Measurements from ENCODE around the gene GNB1. TPM values are rescaled to one million over a fixed set of nuclear protein-coding genes. Genes with fewer than 3 reads are reported as not detected.

GNB1 gene
- polyA plus RNA-seq, 1 of the 3 experiments (the other 2 are of a cell fraction) = 355 TPM

DNA sequence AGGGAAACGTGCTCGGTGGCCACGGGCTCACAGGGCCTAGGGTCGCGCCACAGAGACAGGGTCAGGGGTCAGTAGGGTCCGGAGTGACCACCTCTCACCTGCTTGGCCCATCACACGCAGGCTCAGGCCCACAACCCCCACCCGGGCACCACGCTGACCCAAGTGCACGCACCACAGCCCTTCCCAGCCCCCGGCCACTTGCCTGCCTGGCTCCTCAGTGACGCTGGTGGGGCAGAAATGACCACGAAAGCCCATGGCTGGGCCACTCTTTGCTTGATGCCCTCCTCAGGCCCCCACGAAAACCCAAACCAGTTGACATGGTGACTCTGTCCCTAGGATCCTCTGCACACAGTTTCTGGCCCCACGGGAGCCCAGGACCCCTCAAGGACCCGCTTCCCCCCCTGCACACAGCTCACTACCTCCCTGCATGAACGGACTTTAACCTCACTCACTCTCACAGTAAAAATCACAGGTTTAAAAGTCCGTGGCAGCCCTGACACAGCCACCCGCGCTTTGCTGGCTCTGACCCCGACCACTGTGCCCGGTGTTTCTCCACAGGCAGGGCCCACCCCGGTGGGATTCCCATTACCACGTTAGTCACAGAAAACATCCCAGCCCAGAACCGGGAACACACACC, 133.3 kb downstream of the GNB1 start:
- H3K4me1 ChIP-seq (ENCODE audit: control insufficient read depth in 1 of 2, insufficient read depth in 2 of 2, low read depth in 1 of 2, low read length in 1 of 2) = peaks cover 0 to 4% of the 10 kb centered on the region in 2 experiments; a peak in 1 of 4 replicates
- no peaks in the 10 kb centered on the region for H3K27me3 ChIP-seq (ENCODE audit: insufficient read depth)
- H3K79me2 ChIP-seq (ENCODE audit: insufficient read depth) = 0 out of 2 replicates have a peak, but pooled peaks cover under 1% of the 10 kb centered on the region
- no peak overlapping the region for H3K4me2 ChIP-seq
- no peaks in the 10 kb centered on the region for H4K20me1 ChIP-seq (ENCODE audit: insufficient read depth)
- H2AFZ ChIP-seq (ENCODE audit: low read depth) = no peak overlapping the region
- no peaks in the 10 kb centered on the region for H3K9me3 ChIP-seq
- no peak overlapping the region for H3K9ac ChIP-seq
- no peaks in the 10 kb centered on the region for H3K9me2 ChIP-seq
- H3F3A ChIP-seq (replicated peaks; ENCODE audit: insufficient read depth) = no peaks in the 10 kb centered on the region
- peaks cover 0 to 61% of the 10 kb centered on the region in 2 experiments for H3K36me3 ChIP-seq (replicated peaks in 1 of 2; ENCODE audit: control insufficient read depth in 1 of 2, insufficient read depth in 2 of 2, low read length in 1 of 2)
- H3K27ac ChIP-seq (ENCODE audit: low read depth in 2 of 2, low read length in 1 of 2) = no peak overlapping the region
- no peak for TF ChIP-seq GABPA (IDR thresholded peaks at IDR 0.05; ENCODE audit: low read depth)
- TF ChIP-seq RCOR1 (IDR thresholded peaks at IDR 0.05; ENCODE audit: low read length) = no peak
- TF ChIP-seq, protein P1, sequence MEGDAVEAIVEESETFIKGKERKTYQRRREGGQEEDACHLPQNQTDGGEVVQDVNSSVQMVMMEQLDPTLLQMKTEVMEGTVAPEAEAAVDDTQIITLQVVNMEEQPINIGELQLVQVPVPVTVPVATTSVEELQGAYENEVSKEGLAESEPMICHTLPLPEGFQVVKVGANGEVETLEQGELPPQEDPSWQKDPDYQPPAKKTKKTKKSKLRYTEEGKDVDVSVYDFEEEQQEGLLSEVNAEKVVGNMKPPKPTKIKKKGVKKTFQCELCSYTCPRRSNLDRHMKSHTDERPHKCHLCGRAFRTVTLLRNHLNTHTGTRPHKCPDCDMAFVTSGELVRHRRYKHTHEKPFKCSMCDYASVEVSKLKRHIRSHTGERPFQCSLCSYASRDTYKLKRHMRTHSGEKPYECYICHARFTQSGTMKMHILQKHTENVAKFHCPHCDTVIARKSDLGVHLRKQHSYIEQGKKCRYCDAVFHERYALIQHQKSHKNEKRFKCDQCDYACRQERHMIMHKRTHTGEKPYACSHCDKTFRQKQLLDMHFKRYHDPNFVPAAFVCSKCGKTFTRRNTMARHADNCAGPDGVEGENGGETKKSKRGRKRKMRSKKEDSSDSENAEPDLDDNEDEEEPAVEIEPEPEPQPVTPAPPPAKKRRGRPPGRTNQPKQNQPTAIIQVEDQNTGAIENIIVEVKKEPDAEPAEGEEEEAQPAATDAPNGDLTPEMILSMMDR (IDR thresholded peaks at IDR 0.05) = no peak
- TF ChIP-seq, protein P2, sequence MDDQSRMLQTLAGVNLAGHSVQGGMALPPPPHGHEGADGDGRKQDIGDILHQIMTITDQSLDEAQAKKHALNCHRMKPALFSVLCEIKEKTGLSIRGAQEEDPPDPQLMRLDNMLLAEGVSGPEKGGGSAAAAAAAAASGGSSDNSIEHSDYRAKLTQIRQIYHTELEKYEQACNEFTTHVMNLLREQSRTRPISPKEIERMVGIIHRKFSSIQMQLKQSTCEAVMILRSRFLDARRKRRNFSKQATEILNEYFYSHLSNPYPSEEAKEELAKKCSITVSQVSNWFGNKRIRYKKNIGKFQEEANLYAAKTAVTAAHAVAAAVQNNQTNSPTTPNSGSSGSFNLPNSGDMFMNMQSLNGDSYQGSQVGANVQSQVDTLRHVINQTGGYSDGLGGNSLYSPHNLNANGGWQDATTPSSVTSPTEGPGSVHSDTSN (IDR thresholded peaks at IDR 0.05) = no peak
- no peak for TF ChIP-seq SIN3A (IDR thresholded peaks at IDR 0.05; ENCODE audit: borderline replicate concordance, low read depth, low read length)
- no peak for TF ChIP-seq GATA2 (CRISPR knock-in tag; IDR thresholded peaks at IDR 0.05)
- no peak for TF ChIP-seq TCF12 (IDR thresholded peaks at IDR 0.05)
- no peak for TF ChIP-seq FOSL2 (IDR thresholded peaks at IDR 0.05; ENCODE audit: borderline replicate concordance, low read depth)
- DNase-seq = no peak
- WGBS (ENCODE audit: low lambda C conversion rate) = 97% methylated on average over 23 of the region's 25 CpGs
- H3K4me3 ChIP-seq (ENCODE audit: low read depth in 2 of 2, low read length in 1 of 2) = no peak overlapping the region
- POLR2A ChIA-PET = no interaction called here
- CTCF ChIA-PET = interaction anchor here (1.4 kb wide), 1 partner anchor 150 kb away, joined by 3 read pairs; no protein-coding TSS in a partner anchor

DNA sequence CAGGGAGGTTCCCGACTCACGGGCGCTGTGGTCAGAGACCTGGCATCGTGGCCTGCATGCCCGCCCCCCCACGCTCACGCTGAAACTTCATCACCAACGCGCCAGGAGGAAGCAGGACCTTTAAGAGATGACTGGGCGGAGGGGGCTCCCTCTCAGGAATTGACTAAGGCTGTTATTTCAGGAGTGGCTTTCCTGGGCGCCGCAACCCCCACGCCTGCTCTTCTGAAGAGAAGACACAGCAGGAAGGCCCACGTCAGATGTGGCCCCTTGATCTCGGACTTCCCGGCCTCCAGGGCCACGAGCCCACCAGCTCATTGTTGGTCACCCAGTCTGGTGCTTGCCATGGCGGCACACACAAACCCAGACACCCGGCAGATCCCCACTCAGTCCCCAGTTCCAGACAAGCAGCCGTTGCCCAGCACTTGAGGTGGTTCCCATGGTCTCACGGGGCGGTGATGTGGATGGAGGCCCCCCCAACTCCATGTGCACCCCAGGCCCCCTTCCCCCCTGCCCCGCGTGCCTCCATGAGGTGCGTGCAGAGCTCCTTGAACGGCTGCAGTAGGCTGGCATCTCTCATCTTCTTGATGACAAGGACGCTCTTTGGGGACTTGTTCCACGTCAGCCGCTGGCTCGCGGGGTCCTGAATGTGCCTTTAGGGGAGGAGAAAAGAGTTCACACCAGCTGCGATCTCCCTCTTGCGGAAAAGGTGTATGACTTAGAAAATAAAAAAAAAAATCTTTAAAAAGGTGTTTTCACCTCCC, 134.0 kb downstream of the GNB1 start:
- Histone ChIP-seq H3K4me2 (no peak overlapping the region), H3F3A (replicated peaks; ENCODE audit: insufficient read depth) (no peaks in the 10 kb centered on the region), H3K27me3 (ENCODE audit: insufficient read depth) (no peaks in the 10 kb centered on the region), H3K9ac (no peak overlapping the region), H3K79me2 (ENCODE audit: insufficient read depth) (no peaks in the 10 kb centered on the region), H3K9me3 (no peaks in the 10 kb centered on the region), H3K36me3 (replicated peaks in 1 of 2; ENCODE audit: control insufficient read depth in 1 of 2, insufficient read depth in 2 of 2, low read length in 1 of 2) (peaks cover 0 to 63% of the 10 kb centered on the region in 2 experiments), H3K9me2 (no peaks in the 10 kb centered on the region), H3K4me1 (ENCODE audit: control insufficient read depth in 1 of 2, insufficient read depth in 2 of 2, low read depth in 1 of 2, low read length in 1 of 2) (peaks cover 0 to 4% of the 10 kb centered on the region in 2 experiments; a peak in 1 of 4 replicates), H3K27ac (ENCODE audit: low read depth in 2 of 2, low read length in 1 of 2) (no peak overlapping the region), H4K20me1 (ENCODE audit: insufficient read depth) (no peaks in the 10 kb centered on the region), H3K4me3 (ENCODE audit: low read depth in 2 of 2, low read length in 1 of 2) (no peak overlapping the region), H2AFZ (ENCODE audit: low read depth) (no peak overlapping the region)
- 95% methylated on average over 28 of the region's 33 CpGs for WGBS (ENCODE audit: low lambda C conversion rate)
- CTCF ChIA-PET = no interaction called here
- POLR2A ChIA-PET = no interaction called here
- no peak for DNase-seq
- TF ChIP-seq GATA2 (CRISPR knock-in tag; IDR thresholded peaks at IDR 0.05) = no peak
- no peak for TF ChIP-seq EP300 (IDR thresholded peaks at IDR 0.05; ENCODE audit: borderline replicate concordance in 1 of 2, low read depth in 1 of 2, low read length in 1 of 2)
- no peak for TF ChIP-seq TAF1 (IDR thresholded peaks at IDR 0.05; ENCODE audit: borderline replicate concordance, low read depth, low read length)
- TF ChIP-seq NFIC (IDR thresholded peaks at IDR 0.05; ENCODE audit: borderline replicate concordance) = no peak
